HEK293 (cell line): ENCODE results near the gene SAMD4B.

Source experiments
- KLF9 ChIP-seq: fragments of 450-650 bp; formaldehyde crosslinking; IDR thresholded peaks from 2 replicates; pipeline ENCODE4 v1.5.1; 2016; ENCODE audit warnings: missing biosample characterization, missing genetic modification characterization, low read depth
- SETDB1 ChIP-seq: IDR thresholded peaks from one replicate; pipeline ENCODE4 v1.6.1; 2017; ENCODE audit warnings: mild to moderate bottlenecking, low read length, moderate library complexity, mixed read lengths; ENCODE audit not compliant: insufficient read length
- SP7 ChIP-seq: fragments of 450-650 bp; formaldehyde crosslinking; IDR thresholded peaks from 2 replicates; pipeline ENCODE4 v1.5.1; 2016; ENCODE audit warnings: missing biosample characterization, missing genetic modification characterization
- ZBTB17 ChIP-seq: fragments of 450-650 bp; formaldehyde crosslinking; IDR thresholded peaks from 2 replicates; pipeline ENCODE4 v1.5.1; 2016; ENCODE audit warnings: missing biosample characterization, missing genetic modification characterization
- ZBTB20 ChIP-seq: fragments of 450-650 bp; formaldehyde crosslinking; IDR thresholded peaks from 2 replicates; pipeline ENCODE4 v1.5.1; 2016; ENCODE audit warnings: missing biosample characterization, missing genetic modification characterization
- ZBTB48 ChIP-seq: fragments of 450-650 bp; formaldehyde crosslinking; IDR thresholded peaks from 2 replicates; pipeline ENCODE4 v1.5.1; 2016; ENCODE audit warnings: missing biosample characterization, missing genetic modification characterization
- ZFP69B ChIP-seq: fragments of 450-650 bp; formaldehyde crosslinking; IDR thresholded peaks from 2 replicates; pipeline ENCODE4 v1.5.1; 2016; ENCODE audit warnings: missing biosample characterization, missing genetic modification characterization
- ZIC2 ChIP-seq: fragments of 450-650 bp; formaldehyde crosslinking; IDR thresholded peaks from 2 replicates; pipeline ENCODE4 v1.5.1; 2016; ENCODE audit warnings: missing biosample characterization, missing genetic modification characterization
- ZNF202 ChIP-seq: fragments of 450-650 bp; formaldehyde crosslinking; IDR thresholded peaks from 2 replicates; pipeline ENCODE4 v1.5.1; 2016; ENCODE audit warnings: missing biosample characterization, missing genetic modification characterization, borderline replicate concordance
- ZNF274 ChIP-seq, 2 experiments: fragments of 200-500 bp in 1 of 2; fragments of 450-650 bp in 1 of 2; sonication (Bioruptor generic) in 1 of 2; formaldehyde crosslinking in 1 of 2; IDR thresholded peaks; 2 replicates each; pipeline versions ENCODE4 v1.5.1 to v1.6.1; 2014 to 2016; ENCODE audit warnings: borderline replicate concordance in 1 of 2, inconsistent platforms in 1 of 2, low read length in 1 of 2, missing biosample characterization in 1 of 2, missing genetic modification characterization in 1 of 2
- ZNF341 ChIP-seq: fragments of 450-650 bp; formaldehyde crosslinking; IDR thresholded peaks from 2 replicates; pipeline ENCODE4; 2016; ENCODE audit warnings: low read depth, missing biosample characterization, missing genetic modification characterization
- ZNF366 ChIP-seq: fragments of 450-650 bp; formaldehyde crosslinking; conservative IDR thresholded peaks from 2 replicates; pipeline ENCODE4 v1.5.1; 2016; ENCODE audit warnings: missing biosample characterization, missing genetic modification characterization
- ZNF37A ChIP-seq: fragments of 450-650 bp; IDR thresholded peaks from 2 replicates; pipeline ENCODE4 v1.5.1; 2018; ENCODE audit warnings: missing biosample characterization, missing genetic modification characterization
- ZNF404 ChIP-seq: fragments of 450-650 bp; formaldehyde crosslinking; IDR thresholded peaks from 2 replicates; pipeline ENCODE4 v1.5.1; 2017; ENCODE audit warnings: missing biosample characterization, missing genetic modification characterization
- ZNF549 ChIP-seq: fragments of 450-650 bp; IDR thresholded peaks from 2 replicates; pipeline ENCODE4 v1.5.1; 2018; ENCODE audit warnings: missing biosample characterization, missing genetic modification characterization, mild to moderate bottlenecking, inconsistent platforms, moderate library complexity
- ZNF555 ChIP-seq: fragments of 450-650 bp; formaldehyde crosslinking; conservative IDR thresholded peaks from 2 replicates; pipeline ENCODE4 v1.5.1; 2017; ENCODE audit warnings: missing biosample characterization, mild to moderate bottlenecking, missing genetic modification characterization, inconsistent platforms
- ZNF560 ChIP-seq: fragments of 450-650 bp; formaldehyde crosslinking; IDR thresholded peaks from 2 replicates; pipeline ENCODE4 v1.5.1; 2017; ENCODE audit warnings: missing biosample characterization, missing genetic modification characterization, borderline replicate concordance
- ZNF585B ChIP-seq: fragments of 450-650 bp; formaldehyde crosslinking; IDR thresholded peaks from 2 replicates; pipeline ENCODE4 v1.5.1; 2016; ENCODE audit warnings: missing biosample characterization, missing genetic modification characterization
- ZNF623 ChIP-seq: fragments of 450-650 bp; formaldehyde crosslinking; IDR thresholded peaks from 2 replicates; pipeline ENCODE4 v1.5.1; 2016; ENCODE audit warnings: missing biosample characterization, missing genetic modification characterization
- ZNF664 ChIP-seq: fragments of 450-650 bp; formaldehyde crosslinking; IDR thresholded peaks from 2 replicates; pipeline ENCODE4 v1.5.1; 2016; ENCODE audit warnings: missing biosample characterization, missing genetic modification characterization
- ZNF830 ChIP-seq: fragments of 450-650 bp; IDR thresholded peaks from 2 replicates; pipeline ENCODE4 v1.5.0; 2018; ENCODE audit warnings: missing biosample characterization, missing genetic modification characterization, low read depth, mild to moderate bottlenecking, moderate library complexity
- ZNF837 ChIP-seq: fragments of 450-650 bp; formaldehyde crosslinking; IDR thresholded peaks from 2 replicates; pipeline ENCODE4 v1.5.1; 2016; ENCODE audit warnings: missing biosample characterization, missing genetic modification characterization
- ZSCAN16 ChIP-seq: fragments of 450-650 bp; formaldehyde crosslinking; IDR thresholded peaks from 2 replicates; pipeline ENCODE4 v1.5.1; 2016; ENCODE audit warnings: missing biosample characterization, missing genetic modification characterization
- TF ChIP-seq, protein P1 (sequence below): fragments of 450-650 bp; formaldehyde crosslinking; IDR thresholded peaks from 2 replicates; pipeline ENCODE4 v1.5.1; 2016; ENCODE audit warnings: missing biosample characterization, missing genetic modification characterization, low read depth
- TF ChIP-seq, protein P2 (sequence below): fragments of 450-650 bp; formaldehyde crosslinking; IDR thresholded peaks from 2 replicates; pipeline ENCODE4 v1.5.1; 2017; ENCODE audit warnings: missing biosample characterization, missing genetic modification characterization
- TF ChIP-seq, protein P3 (sequence below): fragments of 450-650 bp; formaldehyde crosslinking; IDR thresholded peaks from 2 replicates; pipeline ENCODE4 v1.5.1; 2016; ENCODE audit warnings: missing biosample characterization, missing genetic modification characterization
- TF ChIP-seq, protein P4 (sequence below): fragments of 450-650 bp; formaldehyde crosslinking; IDR thresholded peaks from 2 replicates; pipeline ENCODE4 v1.5.1; 2016; ENCODE audit warnings: missing biosample characterization, missing genetic modification characterization

SAMD4B gene

DNA sequence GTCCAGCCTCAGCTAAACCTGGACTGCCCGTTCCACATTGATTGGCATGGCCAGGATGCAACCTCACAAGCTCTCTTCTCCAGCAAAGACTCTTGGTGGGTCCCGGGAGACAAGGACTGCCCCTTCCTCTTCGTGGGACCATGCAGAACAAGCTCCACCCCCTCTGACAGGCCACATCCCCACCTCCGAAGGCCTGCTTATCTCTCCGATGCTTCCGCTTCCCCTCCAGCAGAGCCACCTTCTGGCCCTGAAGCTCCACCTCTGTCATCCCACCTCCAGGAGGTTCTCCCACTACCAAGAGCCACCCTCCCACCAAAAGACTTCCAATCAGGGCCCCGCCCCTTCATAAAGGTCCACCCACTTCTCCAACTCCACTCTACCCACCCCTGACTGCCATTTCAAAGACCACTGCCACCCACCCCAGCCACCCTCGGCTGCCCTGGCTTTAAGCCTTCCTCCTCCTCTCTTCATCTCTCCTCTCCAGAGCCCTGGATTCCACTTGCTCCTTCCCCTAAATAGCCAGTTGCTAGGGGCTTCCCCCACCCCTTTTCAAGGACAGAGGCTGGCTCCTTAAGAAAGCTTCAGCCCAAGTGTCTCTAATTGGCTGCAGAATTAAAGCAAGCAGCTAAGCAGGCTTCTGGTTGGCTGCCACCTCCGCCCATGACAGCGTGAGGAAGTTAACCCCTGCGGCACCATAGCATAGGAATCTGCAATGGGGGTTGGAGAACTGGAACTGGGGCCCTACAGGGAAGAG lies 31.5 kb upstream of the SAMD4B start (continued):
- TF ChIP-seq, protein P1, sequence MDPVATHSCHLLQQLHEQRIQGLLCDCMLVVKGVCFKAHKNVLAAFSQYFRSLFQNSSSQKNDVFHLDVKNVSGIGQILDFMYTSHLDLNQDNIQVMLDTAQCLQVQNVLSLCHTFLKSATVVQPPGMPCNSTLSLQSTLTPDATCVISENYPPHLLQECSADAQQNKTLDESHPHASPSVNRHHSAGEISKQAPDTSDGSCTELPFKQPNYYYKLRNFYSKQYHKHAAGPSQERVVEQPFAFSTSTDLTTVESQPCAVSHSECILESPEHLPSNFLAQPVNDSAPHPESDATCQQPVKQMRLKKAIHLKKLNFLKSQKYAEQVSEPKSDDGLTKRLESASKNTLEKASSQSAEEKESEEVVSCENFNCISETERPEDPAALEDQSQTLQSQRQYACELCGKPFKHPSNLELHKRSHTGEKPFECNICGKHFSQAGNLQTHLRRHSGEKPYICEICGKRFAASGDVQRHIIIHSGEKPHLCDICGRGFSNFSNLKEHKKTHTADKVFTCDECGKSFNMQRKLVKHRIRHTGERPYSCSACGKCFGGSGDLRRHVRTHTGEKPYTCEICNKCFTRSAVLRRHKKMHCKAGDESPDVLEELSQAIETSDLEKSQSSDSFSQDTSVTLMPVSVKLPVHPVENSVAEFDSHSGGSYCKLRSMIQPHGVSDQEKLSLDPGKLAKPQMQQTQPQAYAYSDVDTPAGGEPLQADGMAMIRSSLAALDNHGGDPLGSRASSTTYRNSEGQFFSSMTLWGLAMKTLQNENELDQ (tag by site-specific recombination) = no peak
- TF ChIP-seq ZNF585B (tag by site-specific recombination) (no peak), ZNF664 (tag by site-specific recombination) (no peak), KLF9 (tag by site-specific recombination) (0 out of 2 replicates have a peak, but pooled peaks have one; percentile 45), ZBTB48 (tag by site-specific recombination) (peak; percentile 25), ZIC2 (tag by site-specific recombination) (no peak), ZFP69B (tag by site-specific recombination) (peak; percentile 76), ZNF560 (tag by site-specific recombination) (no peak), ZNF341 (tag by site-specific recombination) (no peak), ZNF366 (tag by site-specific recombination) (no peak), SETDB1 (no peak), ZNF274 (IDR thresholded peaks at IDR 0.05; ENCODE audit: low read length) (no peak), ZNF274 (tag by site-specific recombination; IDR thresholded peaks at IDR 0.05; ENCODE audit: borderline replicate concordance) (no peak), SP7 (tag by site-specific recombination) (no peak), ZNF404 (no peak), ZBTB20 (no peak), ZNF623 (tag by site-specific recombination) (no peak), ZNF202 (tag by site-specific recombination) (no peak), ZNF37A (tag by site-specific recombination) (no peak), ZNF555 (no peak), ZSCAN16 (tag by site-specific recombination) (no peak), ZNF837 (no peak), ZNF549 (tag by site-specific recombination) (no peak), ZNF830 (tag by site-specific recombination) (no peak), ZBTB17 (tag by site-specific recombination) (no peak)
- TF ChIP-seq, protein P2, sequence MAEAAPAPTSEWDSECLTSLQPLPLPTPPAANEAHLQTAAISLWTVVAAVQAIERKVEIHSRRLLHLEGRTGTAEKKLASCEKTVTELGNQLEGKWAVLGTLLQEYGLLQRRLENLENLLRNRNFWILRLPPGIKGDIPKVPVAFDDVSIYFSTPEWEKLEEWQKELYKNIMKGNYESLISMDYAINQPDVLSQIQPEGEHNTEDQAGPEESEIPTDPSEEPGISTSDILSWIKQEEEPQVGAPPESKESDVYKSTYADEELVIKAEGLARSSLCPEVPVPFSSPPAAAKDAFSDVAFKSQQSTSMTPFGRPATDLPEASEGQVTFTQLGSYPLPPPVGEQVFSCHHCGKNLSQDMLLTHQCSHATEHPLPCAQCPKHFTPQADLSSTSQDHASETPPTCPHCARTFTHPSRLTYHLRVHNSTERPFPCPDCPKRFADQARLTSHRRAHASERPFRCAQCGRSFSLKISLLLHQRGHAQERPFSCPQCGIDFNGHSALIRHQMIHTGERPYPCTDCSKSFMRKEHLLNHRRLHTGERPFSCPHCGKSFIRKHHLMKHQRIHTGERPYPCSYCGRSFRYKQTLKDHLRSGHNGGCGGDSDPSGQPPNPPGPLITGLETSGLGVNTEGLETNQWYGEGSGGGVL (tag by site-specific recombination) = peak; percentile 58
- TF ChIP-seq, protein P3, sequence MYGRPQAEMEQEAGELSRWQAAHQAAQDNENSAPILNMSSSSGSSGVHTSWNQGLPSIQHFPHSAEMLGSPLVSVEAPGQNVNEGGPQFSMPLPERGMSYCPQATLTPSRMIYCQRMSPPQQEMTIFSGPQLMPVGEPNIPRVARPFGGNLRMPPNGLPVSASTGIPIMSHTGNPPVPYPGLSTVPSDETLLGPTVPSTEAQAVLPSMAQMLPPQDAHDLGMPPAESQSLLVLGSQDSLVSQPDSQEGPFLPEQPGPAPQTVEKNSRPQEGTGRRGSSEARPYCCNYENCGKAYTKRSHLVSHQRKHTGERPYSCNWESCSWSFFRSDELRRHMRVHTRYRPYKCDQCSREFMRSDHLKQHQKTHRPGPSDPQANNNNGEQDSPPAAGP = no peak
- TF ChIP-seq, protein P4, sequence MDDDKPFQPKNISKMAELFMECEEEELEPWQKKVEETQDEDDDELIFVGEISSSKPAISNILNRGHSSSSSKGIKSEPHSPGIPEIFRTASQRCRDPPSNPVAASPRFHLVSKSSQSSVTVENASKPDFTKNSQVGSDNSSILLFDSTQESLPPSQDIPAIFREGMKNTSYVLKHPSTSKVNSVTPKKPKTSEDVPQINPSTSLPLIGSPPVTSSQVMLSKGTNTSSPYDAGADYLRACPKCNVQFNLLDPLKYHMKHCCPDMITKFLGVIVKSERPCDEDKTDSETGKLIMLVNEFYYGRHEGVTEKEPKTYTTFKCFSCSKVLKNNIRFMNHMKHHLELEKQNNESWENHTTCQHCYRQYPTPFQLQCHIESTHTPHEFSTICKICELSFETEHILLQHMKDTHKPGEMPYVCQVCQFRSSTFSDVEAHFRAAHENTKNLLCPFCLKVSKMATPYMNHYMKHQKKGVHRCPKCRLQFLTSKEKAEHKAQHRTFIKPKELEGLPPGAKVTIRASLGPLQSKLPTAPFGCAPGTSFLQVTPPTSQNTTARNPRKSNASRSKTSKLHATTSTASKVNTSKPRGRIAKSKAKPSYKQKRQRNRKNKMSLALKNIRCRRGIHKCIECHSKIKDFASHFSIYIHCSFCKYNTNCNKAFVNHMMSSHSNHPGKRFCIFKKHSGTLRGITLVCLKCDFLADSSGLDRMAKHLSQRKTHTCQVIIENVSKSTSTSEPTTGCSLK = no peak
